Gastroesophageal sphincter (tissue), 3 donors: ENCODE data around the gene TMEM235.
"Not testable (repeated sequence)": the region's sequence is repeated elsewhere in the genome, so short reads cannot be mapped to it uniquely, and the experiment has no call there.

Experiments
- CTCF ChIP-seq, 4 experiments: fragments of 200-600 bp in 2 of 4; fragments of 450-650 bp in 2 of 4; sonication (generic) in 1 of 4; IDR thresholded peaks; one replicate each; pipeline ENCODE4 v1.5.1; 2017 to 2019; ENCODE audit warnings: antibody characterized with exemption in 4 of 4, mild to moderate bottlenecking in 2 of 4, moderate library complexity in 2 of 4
- POLR2AphosphoS5 ChIP-seq: sonication (generic); formaldehyde crosslinking; IDR thresholded peaks from one replicate; pipeline ENCODE4 v1.6.1; 2017; ENCODE audit warnings: antibody characterized with exemption

- TF ChIP-seq POLR2AphosphoS5; CTCF (IDR thresholded peaks at IDR 0.05): not testable (repeated sequence)
Measured at GRCh38 chr17:78235022-78235421, 3.6 kb downstream of the TMEM235 start.
